GM18508 (cell line): Measurements from ENCODE around the gene GLP1R.

Experiments
- ATAC-seq: cut with Tn5 transposase; IDR thresholded peaks from one replicate; pipeline ENCODE4 v1.9.1; 2021; ENCODE audit warnings: moderate number of reproducible peaks; ENCODE audit not compliant: insufficient read depth, unreplicated experiment

Gene GLP1R

DNA sequence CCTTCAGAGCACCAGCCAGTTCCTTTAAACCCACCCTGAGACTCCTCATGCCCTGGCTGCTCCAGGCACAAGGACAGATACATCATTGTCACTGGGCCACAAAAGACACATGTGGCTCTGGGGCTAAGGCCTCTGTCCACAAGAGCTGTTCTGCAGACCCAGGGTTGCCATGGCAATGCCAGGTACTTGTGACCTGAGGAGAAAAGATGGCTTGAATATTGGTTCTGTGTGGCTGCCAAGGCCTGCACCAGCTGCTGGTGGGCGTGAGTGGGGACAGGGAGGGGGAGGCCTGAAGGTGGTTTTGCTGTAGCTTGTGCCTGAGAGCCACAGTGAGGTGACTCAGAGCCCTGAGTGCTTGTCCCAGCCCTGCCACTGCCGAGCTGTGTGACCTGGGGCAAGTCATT lies 34.7 kb downstream of the GLP1R start:
- no peak for ATAC-seq

DNA sequence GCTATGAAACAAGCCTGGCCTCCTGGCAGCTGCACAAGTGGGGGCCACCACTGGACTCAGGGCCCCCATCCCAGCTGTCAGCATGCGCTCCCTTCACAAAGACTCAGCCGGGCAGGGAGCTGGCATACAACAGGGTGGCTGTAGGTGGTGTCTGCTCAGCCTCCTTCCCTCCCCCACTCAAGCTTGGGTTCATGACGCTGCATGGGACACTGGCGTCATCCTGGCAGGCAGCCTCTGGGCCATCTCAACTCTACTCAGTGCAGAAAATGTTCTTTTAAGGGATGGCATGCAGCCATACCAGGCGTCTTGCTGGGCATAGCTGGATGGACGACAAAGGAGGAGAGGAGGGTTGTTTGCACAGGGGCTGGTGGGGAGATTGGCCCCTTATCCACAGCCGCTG lies 35.9 kb downstream of the GLP1R start:
- no peak for ATAC-seq

DNA sequence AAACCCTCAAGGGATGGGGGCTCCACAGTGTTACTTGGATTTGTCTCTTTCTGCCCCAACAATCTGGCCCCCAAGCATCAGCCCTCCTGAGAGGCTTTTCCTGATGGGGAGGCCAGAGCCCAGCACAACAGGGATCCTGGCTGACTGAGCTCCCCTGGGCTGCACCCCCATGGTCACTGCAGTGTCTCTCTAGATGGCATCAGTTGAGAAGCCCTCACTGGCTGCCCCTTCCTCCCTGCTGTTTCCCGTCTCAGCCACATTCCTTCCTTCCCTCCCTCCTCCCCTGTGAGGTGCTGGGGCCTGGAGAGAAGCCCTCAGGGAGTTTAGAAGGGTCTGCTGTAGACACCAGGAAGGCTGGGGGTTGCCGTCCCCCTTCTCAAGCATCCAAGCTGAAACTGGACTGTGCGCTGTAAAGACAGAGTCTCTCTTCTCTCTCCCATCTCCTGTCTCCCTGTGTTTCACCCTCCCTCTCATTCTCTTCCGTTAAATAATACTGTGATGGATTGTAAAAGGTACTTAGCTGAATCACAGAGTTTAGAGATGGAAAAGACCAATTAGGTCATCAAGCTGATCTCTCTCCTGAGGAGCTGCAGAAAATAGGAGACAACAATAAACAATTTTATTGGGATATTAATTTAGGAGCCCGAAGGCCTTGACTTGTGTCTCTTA lies 36.7 kb downstream of the GLP1R start:
- ATAC-seq = no peak

DNA sequence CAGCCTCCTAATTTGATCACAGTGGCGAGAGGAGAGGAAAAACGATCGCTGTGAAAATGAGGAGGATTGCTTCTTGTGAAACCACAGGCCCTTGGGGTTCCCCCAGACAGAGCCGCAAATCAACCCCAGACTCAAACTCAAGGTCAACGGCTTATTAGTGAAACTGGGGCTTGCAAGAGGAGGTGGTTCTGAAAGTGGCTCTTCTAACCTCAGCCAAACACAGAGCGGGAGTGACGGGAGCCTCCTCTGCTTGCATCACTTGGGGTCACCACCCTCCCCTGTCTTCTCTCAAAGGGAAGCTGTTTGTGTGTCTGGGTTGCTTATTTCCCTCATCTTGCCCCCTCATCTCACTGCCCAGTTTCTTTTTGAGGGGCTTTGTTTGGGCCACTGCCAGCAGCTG lies 37.7 kb downstream of the GLP1R start:
- no peak for ATAC-seq

DNA sequence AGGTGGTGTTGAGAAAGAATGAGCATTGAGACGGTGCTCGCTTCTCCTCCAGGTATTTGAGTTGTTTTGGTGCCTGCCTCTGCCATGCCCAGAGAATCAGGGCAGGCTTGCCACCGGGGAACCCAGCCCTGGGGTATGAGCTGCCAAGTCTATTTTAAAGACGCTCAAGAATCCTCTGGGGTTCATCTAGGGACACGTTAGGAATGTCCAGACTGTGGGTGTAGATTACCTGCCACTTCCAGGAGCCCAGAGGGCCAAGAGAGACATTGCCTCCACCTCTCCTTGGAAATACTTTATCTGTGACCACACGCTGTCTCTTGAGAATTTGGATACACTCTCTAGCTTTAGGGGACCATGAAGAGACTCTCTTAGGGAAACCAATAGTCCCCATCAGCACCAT lies 38.1 kb downstream of the GLP1R start:
- ATAC-seq = no peak

DNA sequence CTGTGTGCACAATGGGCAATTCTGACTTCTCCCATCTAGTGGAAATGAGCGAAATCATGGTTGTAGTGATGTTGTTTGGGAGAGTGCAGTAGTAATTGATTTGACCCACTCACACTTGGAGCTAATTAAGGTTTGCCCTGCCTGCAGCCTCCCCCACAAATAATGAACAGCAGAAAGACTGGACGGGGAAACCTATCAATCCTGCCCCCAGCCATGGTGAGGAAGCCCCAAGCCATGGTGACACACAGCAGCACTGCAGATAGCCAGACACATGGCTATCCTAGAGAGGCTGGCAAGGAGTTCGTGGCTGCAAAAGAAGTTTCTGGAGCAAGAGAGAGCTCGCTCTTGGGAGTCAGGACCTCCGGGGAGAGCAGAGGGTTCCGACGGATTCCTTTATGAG lies 38.6 kb downstream of the GLP1R start:
- ATAC-seq = no peak

DNA sequence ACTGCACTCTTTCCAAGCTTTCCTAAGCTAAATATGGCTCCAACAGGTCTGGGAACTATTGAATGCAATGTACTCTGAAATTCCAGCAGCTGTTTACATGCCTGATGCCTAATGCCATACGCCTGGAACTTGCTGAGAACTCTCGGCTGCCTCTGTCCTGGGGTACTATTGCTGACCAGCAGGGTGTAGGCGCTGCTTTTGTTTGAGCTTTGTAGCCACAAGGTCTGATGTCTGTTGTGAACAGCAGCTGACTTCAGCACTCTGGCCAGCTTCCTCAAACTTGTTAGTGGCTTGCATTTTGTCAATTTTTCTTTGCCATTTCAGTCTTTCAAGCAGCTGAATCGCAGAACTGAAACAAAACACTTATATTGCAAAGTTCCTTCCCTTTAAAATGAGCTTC lies 39.8 kb downstream of the GLP1R start:
- no peak for ATAC-seq

DNA sequence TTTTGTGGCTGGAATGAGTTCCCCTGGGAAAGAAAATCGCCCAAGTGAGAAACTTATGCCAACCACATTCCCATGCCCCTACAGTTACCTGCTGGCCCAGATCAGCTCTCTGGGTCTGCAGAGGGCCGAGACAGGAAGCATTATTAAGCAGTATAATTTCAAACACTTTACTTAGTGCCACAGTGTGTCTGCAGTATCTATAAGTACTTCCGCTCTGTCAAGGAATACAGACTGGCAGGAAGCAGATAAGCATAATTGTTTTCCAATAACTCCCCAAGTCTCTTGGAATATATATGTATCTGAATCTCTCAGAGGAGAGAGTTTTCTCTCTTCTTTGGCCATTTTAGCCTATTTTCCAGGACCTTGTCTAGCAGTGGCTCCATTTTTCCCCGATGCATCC lies 41.5 kb downstream of the GLP1R start:
- no peak for ATAC-seq

DNA sequence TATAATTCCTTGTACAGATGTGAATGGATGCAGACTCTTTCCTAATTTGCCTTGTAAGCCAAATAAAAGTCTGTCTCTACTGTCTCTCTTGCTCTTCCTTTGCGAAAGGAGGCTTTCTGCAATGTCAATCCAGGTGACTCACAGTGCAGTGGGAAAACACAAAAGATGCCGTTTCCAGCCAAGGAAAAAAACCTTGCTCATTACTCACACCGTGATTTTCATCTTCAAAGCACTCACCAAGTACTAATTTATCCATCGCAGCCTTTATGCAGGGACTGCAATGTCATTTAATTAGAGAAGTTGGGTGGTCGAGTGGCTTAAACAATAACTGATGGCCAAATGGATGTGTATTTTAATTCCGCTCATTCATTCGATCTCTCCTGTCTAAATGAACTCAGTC lies 42.6 kb downstream of the GLP1R start:
- ATAC-seq = no peak

DNA sequence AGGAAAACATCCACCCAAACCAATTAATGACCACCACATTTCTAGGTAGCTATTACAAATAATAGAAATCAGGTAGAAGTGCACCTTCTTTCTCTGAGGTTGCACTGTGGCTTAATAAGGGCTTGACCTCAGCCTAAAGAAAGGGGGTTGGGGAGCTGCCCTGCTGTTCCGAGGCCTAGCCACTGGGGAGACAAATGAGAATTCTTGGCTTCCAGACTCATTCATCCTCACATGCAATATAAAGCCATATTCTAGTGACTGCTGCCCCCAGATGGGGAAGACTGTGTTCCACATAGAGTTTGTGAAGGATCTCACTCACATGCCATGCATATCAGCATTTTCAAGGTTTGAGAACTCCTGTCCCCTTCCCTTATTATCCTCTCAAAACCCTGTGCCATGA lies 43.5 kb downstream of the GLP1R start:
- ATAC-seq = no peak

DNA sequence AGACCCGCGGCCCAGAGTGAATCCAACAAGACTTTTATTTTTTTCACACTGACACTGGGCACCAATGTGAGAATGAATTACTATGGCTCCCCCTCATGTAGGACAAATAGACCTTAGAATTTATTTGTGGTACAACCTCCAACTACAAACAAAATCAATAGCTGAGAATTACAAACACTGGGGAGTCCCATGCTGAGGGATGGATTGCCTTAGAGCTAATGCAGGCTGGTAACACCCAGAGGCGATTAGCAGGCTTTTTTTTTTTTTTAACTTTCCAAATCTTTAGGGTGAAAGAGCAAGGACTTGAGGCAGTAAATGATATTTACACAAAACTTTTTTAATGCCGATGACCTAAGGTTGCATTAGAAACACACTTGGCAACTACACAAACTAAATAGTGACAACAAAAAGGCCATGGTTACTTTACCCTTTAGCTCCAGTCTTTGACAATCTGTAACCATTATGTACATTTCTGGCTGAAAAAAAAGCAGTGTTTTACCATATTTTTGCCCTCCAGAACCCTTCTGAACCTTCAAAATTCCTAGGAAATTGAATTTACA lies 44.6 kb downstream of the GLP1R start:
- ATAC-seq = no peak

DNA sequence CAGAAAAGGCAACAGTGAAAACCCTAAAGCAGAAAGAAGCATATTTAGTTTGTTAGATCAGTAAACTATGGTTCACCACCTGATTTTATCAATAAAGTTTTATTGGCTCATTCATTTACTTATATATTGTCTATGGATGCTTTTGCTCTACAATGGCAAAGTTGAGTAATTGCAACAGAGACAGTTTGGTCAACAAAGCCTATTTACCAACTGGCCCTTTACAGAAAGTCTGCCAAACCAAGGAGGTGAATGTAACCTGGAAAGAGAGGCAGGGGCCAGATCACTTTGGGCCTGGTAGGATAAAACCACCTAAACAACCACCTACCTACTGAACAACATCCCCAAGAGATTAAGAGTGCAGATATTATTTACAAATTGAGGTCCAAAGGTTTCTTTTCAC lies 47.0 kb downstream of the GLP1R start:
- no peak for ATAC-seq

DNA sequence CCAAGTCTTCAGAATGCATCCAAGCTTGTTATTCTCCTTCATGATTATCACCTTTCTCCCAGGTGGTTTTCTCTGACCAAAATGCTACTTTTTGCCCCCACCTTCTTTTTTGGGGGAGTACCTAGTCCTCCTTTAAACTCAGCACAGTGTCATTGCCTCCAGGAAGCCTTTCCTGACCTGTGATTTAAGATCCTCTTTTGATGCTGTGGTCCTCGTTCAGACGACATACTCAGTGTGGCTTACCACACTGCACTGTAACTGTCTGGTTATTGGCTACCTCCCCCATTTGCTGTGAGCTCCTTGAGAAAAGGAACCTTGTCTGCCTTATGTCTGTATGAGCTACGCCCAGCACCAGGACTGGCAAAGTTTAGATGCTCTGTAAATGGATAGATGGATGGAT lies 51.8 kb downstream of the GLP1R start:
- no peak for ATAC-seq

DNA sequence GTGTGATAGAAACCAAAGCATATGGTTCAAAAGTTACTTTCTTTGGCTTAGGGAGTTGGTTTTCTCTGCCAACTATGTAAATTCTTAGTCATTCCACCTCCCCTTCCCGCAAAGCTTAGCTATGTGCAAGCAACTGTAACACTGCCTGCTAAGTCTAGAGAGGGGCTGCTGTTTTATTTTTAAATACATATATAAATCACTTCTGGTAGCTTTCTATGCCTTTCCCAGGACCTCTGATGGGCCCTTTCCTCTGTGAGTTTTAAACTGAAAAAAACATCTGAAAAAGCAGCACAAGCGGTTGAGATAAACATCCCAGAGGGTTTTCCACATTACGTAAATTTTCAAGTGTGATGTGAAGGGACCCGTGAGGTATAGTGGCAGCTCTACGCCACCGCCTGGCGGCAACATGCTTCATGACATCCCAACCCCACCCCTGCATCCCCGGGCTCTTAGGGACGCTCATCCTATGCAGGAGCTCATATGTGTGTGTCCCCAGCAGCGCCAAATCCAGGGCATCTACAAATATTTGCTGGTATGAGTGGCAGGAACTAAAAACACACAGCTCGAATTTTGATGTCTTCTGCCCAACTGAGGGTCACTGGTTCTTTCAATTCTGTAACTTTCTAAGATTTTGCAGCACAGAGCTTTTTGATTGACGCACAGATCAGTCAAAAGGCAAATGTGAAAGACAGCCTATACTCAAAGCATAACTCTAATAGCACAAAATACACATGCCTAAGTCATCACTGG lies 53.7 kb downstream of the GLP1R start:
- ATAC-seq = no peak

DNA sequence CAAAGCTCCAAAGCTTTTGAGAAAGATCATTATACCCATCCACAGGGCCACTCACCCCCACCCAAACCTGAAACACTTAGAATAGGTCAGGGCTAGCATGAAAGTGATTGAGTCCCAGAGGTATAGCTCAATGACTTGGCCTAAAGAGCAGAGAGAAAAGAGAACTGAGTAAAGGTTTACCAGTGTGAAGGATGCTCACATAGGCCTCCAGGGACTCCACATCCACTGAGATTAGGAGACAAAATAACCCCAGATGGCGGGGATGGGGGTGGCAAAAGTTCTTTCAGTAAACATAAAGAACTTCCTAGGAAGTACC lies 54.2 kb downstream of the GLP1R start:
- no peak for ATAC-seq

DNA sequence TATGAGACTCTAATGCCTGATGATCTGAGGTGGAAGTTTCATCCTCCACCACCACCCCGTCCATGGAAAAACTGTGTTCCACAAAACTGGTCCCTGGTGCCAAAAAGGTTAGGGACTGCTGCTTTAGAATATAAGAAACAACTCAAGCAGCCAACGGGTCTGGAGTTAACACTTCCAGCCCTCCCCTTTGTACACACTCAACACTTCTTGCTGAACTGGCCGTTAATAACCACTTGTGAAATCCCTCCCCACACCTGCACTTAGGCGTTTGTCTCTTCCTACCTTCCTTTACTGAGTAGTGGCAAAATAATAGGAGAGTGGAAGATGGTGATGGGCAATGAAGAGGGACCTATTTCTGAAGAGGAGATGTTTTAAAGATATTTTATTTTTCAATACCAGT lies 55.9 kb downstream of the GLP1R start:
- no peak for ATAC-seq

DNA sequence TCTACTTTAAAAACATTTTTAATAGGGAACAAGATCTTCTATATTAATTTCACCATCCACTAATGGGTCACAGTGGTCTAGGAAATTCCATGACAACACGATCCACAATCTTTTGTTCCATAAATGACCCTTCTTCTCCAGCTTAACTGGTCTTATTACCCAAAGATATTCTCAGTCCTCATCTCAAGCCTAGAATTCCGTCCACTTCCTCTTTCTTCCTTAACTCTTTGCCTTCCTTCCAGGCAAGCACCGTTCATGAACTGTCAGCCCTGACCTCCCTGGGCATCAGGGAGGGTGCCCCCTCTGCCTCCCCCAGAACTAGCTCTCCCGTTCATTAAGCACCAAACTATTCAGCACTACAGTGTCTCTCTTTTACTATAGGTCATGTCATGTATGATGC lies 58.5 kb downstream of the GLP1R start:
- no peak for ATAC-seq

DNA sequence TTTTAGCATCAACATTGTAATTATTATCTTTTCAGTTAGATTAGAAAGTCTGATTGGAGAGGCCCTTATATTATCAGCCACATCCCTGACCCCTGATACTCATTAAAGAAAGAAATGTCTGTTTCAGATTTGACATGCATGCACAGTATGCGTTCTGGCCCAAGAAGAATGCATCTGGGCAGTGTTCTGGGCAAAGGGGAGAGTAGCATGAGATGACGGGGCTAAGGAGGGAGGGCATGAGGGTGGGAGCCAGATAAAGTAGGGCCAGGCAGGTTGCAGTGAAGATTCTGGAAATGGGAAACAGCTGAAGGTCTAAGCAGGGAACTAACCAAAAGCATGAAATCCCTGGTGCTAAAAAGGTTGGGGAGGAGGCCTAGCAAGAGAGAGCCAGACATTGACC lies 59.1 kb downstream of the GLP1R start:
- no peak for ATAC-seq

DNA sequence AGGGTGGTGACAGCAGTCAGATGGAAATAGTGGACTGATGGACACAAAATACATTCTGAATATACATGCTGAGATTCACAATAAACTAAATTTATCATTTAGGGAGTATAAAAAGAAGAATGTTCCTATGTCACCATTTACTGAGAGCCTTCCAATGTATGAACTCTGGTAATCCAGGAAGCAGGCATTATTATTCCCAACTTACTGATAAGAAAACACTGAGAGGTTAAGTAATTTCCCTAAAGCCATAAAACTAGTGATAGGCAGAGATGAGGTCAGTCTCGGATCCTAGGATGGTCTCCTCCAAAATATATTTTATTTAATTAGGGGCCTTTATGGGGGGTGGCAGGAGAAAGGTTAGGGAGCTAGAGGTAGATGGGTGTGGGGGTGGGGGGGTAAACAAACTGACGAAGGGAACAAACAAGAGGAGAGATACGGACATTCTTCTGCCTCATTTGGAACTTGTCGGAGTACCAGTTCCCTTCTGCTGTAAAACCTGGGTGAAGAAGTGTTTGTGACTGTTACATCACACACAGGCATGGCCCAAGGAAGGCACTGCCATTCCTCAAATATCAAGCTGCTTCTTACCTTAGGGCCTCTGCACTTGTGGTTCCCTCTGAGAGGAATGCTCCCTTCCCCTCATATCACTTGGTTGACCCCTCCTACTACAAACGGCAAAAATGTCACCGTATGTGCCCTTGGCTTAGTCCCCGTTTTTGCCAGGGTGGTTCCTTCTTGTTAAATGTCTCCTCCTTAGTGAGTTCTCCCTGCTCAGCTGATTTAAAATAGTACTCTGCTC lies 59.7 kb downstream of the GLP1R start:
- ATAC-seq = no peak

DNA sequence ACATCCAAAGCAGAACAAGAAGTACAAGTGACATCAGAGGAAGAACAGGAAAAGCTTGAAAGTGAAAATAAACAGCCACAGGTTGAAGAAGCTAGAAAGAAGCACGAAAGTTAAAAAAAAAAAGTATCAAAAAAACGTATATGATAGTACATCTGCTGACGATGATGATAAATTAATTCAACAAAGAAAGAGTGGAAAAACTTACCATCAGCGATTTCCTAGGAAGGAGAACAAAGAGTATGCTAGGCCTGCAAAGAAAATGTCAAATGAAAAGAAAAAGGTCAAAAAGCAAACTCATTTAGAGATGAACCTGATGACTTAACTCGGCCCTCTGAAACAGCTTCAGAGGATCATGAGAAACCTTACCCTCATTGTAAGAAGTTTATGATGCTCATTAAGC lies 62.7 kb downstream of the GLP1R start:
- ATAC-seq = no peak

DNA sequence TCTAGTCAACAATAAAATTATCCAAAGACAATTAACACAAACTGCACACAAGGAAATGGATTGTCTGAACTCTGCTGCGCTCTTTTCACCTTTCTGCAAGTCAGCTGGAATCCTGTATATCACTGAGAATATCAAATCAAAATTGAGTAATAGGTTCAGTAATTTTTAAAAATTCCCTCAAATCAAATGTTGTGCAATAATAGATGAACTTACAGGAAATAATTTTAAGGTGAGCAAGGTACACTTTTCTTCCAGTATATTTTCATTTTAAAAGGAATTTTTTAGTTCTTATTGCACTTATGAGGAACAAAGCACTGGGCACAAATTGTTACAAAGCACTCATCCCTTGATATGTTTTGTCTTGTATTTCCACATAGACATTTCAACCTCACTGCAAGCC lies 65.2 kb downstream of the GLP1R start:
- ATAC-seq = no peak

DNA sequence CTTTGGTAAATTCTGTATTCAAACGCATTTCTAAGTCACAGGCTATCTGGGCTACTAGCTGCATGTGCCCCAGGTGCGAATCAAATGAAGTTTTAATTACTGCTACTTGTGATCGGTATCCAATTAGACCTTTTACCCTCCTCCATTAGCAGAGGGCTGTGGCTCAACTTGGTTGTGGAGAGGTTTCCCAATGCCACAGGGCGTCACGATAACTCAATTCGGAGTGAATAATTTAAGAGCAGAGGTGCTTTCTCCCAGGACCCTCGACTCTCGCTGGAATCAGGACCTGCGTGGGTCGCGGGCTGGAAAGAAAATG lies 65.8 kb downstream of the GLP1R start:
- peak; percentile 6 for ATAC-seq
